Endothelial cell of umbilical vein (primary cell): ENCODE data around the gene STPG4. TPM values are rescaled to one million over a fixed set of nuclear protein-coding genes. Genes with fewer than 3 reads are reported as not detected.

ENCODE experiments used
- BruUV-seq: library from RNA; stranded (reverse); fragments of 400-500 nt; replicated peaks from 2 replicates; lab custom pipeline; 2021; lab: Mats Ljungman, UMichigan
- CTCF ChIA-PET: fragments of 300-600, 350-600 bp; sonication (Branson Sonifier 250); formaldehyde crosslinking; loops from one replicate; lab custom pipeline; 2021; ENCODE audit warnings: antibody characterized with exemption, inconsistent platforms; lab: Charles Lee
- POLR2A ChIA-PET: fragments of 300-600, 350-600 bp; sonication (Branson Sonifier 250); formaldehyde crosslinking; loops from one replicate; lab custom pipeline; 2021; ENCODE audit warnings: antibody characterized with exemption, inconsistent platforms; lab: Charles Lee
- DNase-seq: peaks from one replicate; pipeline ENCODE4 v3.0.0-alpha.2; 2011; ENCODE audit warnings: low read depth, low spot score
- FAIRE-seq: peaks from 2 replicates; lab custom pipeline; 2011; peaks lifted over from hg19 to GRCh38; lab: Jason Lieb, UNC
- H2AFZ ChIP-seq: 2 replicates; pipeline ENCODE4 v1.6.0; 2012; ENCODE audit warnings: low read depth, low read length, control low read depth, inconsistent platforms
- H3K27ac ChIP-seq: 2 replicates; pipeline ENCODE4 v1.5.1; 2011; ENCODE audit warnings: low read depth, mild to moderate bottlenecking, control low read depth, low read length, moderate library complexity; ENCODE audit not compliant: insufficient read depth
- H3K27me3 ChIP-seq, 2 experiments: 2 replicates each; pipeline versions ENCODE4 v1.6.0 to v1.6.1; 2011; ENCODE audit warnings: low read length in 2 of 2, mixed read lengths in 1 of 2; ENCODE audit not compliant: control insufficient read depth in 2 of 2, insufficient read depth in 2 of 2
- H3K36me3 ChIP-seq, 2 experiments: 2 replicates in 1 of 2; 3 replicates in 1 of 2; pipeline ENCODE4 v1.5.1; 2011; ENCODE audit warnings: low read length in 2 of 2, mild to moderate bottlenecking in 1 of 2, moderate library complexity in 1 of 2; ENCODE audit not compliant: control insufficient read depth in 2 of 2, insufficient read depth in 2 of 2; ENCODE audit errors: extremely low read depth in 1 of 2
- H3K4me1 ChIP-seq: 3 replicates; pipeline ENCODE4 v1.5.1; 2011; ENCODE audit warnings: mild to moderate bottlenecking, low read length; ENCODE audit not compliant: control insufficient read depth, insufficient read depth; ENCODE audit errors: extremely low read depth
- H3K4me2 ChIP-seq: 2 replicates; pipeline ENCODE4 v1.6.1; 2011; ENCODE audit warnings: low read length, control low read depth, mixed read lengths; ENCODE audit not compliant: insufficient read depth
- H3K4me3 ChIP-seq, 3 experiments: fragments of 200-600 bp in 1 of 3; sonication (generic), shearing (Covaris generic) in 1 of 3; replicated peaks in 1 of 3; 2 replicates each; pipeline ENCODE4 v1.5.1; 2011 to 2016; ENCODE audit warnings: control low read depth in 3 of 3, low read length in 3 of 3, mild to moderate bottlenecking in 2 of 3, inconsistent platforms in 1 of 3, low read depth in 1 of 3, moderate library complexity in 1 of 3; ENCODE audit not compliant: insufficient read depth in 1 of 3
- H3K79me2 ChIP-seq: 2 replicates; pipeline ENCODE4 v1.6.0; 2012; ENCODE audit warnings: low read length, inconsistent platforms; ENCODE audit not compliant: control insufficient read depth, insufficient read depth
- H3K9ac ChIP-seq: replicated peaks from 2 replicates; pipeline ENCODE3; 2011; ENCODE audit warnings: low read length, control low read depth; ENCODE audit not compliant: insufficient read depth; ENCODE audit errors: extremely low read depth
- H3K9me1 ChIP-seq: replicated peaks from 3 replicates; pipeline ENCODE4 v1.6.0; 2011; ENCODE audit warnings: mild to moderate bottlenecking, low read length; ENCODE audit not compliant: control insufficient read depth, insufficient read depth; ENCODE audit errors: extremely low read depth
- H3K9me3 ChIP-seq: replicated peaks from 2 replicates; pipeline ENCODE4 v1.5.1; 2012; ENCODE audit warnings: low read length, inconsistent platforms; ENCODE audit not compliant: control insufficient read depth, insufficient read depth
- H4K20me1 ChIP-seq: replicated peaks from 2 replicates; pipeline ENCODE3; 2011; ENCODE audit warnings: mild to moderate bottlenecking, low read length; ENCODE audit not compliant: control insufficient read depth, insufficient read depth; ENCODE audit errors: extremely low read depth
- CTCF ChIP-seq, 2 donors: IDR thresholded peaks; 1 replicate in 1 of 2; 2 replicates in 1 of 2; pipeline ENCODE4 v1.5.1; 2011; ENCODE audit warnings: low read length in 2 of 2, mild to moderate bottlenecking in 2 of 2, moderate library complexity in 2 of 2, control low read depth in 1 of 2, inconsistent platforms in 1 of 2, low read depth in 1 of 2; ENCODE audit not compliant: insufficient read depth in 1 of 2; ENCODE audit errors: extremely low read depth in 1 of 2
- EZH2 ChIP-seq: IDR thresholded peaks from 2 replicates; pipeline ENCODE4 v1.6.1; 2012; ENCODE audit warnings: borderline replicate concordance, low read depth, mild to moderate bottlenecking, moderate library complexity, low read length, inconsistent platforms; ENCODE audit not compliant: severe bottlenecking
- FOS ChIP-seq: IDR thresholded peaks from 2 replicates; pipeline ENCODE4 v1.6.1; 2011; ENCODE audit warnings: mild to moderate bottlenecking, low read length, moderate library complexity, borderline replicate concordance; ENCODE audit not compliant: insufficient read depth
- GATA2 ChIP-seq: IDR thresholded peaks from 2 replicates; pipeline ENCODE4 v1.7.0; 2011; ENCODE audit warnings: low read depth, mild to moderate bottlenecking, moderate library complexity, mixed read lengths, low read length; ENCODE audit not compliant: insufficient read length, insufficient read depth
- JUN ChIP-seq: IDR thresholded peaks from 2 replicates; pipeline ENCODE4 v1.6.1; 2011; ENCODE audit warnings: borderline replicate concordance, low read depth; ENCODE audit not compliant: insufficient read length, insufficient read depth
- MYC ChIP-seq: IDR thresholded peaks from one replicate; pipeline ENCODE4 v1.6.1; 2011; ENCODE audit warnings: mild to moderate bottlenecking, low read depth, low read length
- POLR2A ChIP-seq: IDR thresholded peaks from 2 replicates; pipeline ENCODE4 v1.6.1; 2012; ENCODE audit warnings: low read depth, mild to moderate bottlenecking, control low read depth, low read length
- dilution Hi-C: fragments of 300-500 bp; cut with MboI; formaldehyde crosslinking; loops from one replicate; pipeline ENCODE4 v1.15.0; 2019; ENCODE audit warnings: low sequenced_read_pairs; ENCODE audit not compliant: extremely low pct_ligation_motif_present
- intact Hi-C: fragments of 100-400 bp; cut with micrococcal nuclease; formaldehyde crosslinking; loops from one replicate; pipeline ENCODE4 v1.10.0; 2022
- polyA plus RNA-seq, 4 experiments: library from polyadenylated mRNA; depleted of rRNA in 3 of 4; stranded (reverse) in 3 of 4; unstranded in 1 of 4; fragments of >200 nt; gene quantifications; 2 replicates each; pipeline versions ENCODE4 v1.2.1 to v1.2.3, GENCODE V29; 2011 to 2012; ENCODE audit warnings: missing spikeins in 1 of 4
- total RNA-seq: library from RNA; stranded (reverse); gene quantifications from 2 replicates; pipeline ENCODE4 v1.2.3, GENCODE V29; 2021

The STPG4 gene
- total and polyA plus RNA-seq, 2 donors (not counting 3 experiments of a cell fraction or from before 2014, with no cell fraction given) = 0.53 TPM; not detected in 1

DNA sequence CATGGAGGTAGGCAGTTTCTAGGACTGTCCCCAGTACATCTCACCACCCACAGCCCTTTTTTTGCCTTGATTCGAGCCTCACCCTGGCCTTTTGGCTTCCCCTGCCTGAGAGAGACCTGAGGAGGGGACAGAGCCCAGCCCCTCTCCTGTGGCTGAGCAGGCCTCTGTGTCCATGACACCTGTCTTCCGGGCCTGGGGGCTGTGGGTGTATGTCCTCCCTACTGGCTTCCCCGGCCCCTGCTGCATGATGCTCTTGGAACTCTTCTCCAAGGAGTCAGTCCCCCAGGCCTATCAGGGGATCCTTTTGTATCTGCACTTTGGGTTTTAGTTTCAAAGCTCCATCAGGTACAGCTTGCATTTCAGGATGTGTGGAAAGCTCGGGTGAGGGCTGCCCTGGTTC lies 80.4 kb downstream of the STPG4 start:
- ChIA-PET CTCF (interaction anchor here (1.6 kb wide), 1 partner anchor 14 kb away, joined by 4 read pairs; no protein-coding TSS in a partner anchor), POLR2A (no interaction called here)
- no peaks in the 10 kb centered on the region for H3K27me3 ChIP-seq
- H3K4me3 ChIP-seq = no peak overlapping the region
- no peaks in the 10 kb centered on the region for H3K9me1 ChIP-seq
- no peak overlapping the region for H3K9ac ChIP-seq
- no TSS peak for BruUV-seq
- no peak overlapping the region for H2AFZ ChIP-seq
- no peak for FAIRE-seq
- TF ChIP-seq FOS (no peak), CTCF (IDR thresholded peaks at IDR 0.05; ENCODE audit: extremely low read depth in 1 of 2, insufficient read depth in 1 of 2, low read depth in 1 of 2, low read length in 2 of 2) (no peak), EZH2 (no peak), JUN (no peak), MYC (no peak), GATA2 (no peak), POLR2A (no peak)
- H3K4me1 ChIP-seq = peaks cover 45% of the 10 kb centered on the region
- DNase-seq = no peak
- no peaks in the 10 kb centered on the region for H4K20me1 ChIP-seq
- H3K27ac ChIP-seq = no peak overlapping the region
- dilution Hi-C loops (no loop called here), intact Hi-C loops (no loop called here)
- peaks cover 0 to 2% of the 10 kb centered on the region in 2 experiments for H3K36me3 ChIP-seq
- no peaks in the 10 kb centered on the region for H3K79me2 ChIP-seq
- no peak overlapping the region for H3K4me2 ChIP-seq
- H3K9me3 ChIP-seq = no peaks in the 10 kb centered on the region
